ENCODE results near the gene C4orf33.

C4orf33 gene

GRCh38 chr4:129152350-129152749 is 56.4 kb downstream of the C4orf33 start:
- no peak for TF ChIP-seq CTCF (IDR thresholded peaks at IDR 0.05; ENCODE audit: insufficient read depth, low read depth, low read length, missing control alignments)
- no peak overlapping the region for H3K4me3 ChIP-seq (ENCODE audit: low read depth, low read length)
- DNase-seq (ENCODE audit: low read depth), result no peak

GRCh38 chr4:129153700-129154099 is 57.7 kb downstream of the C4orf33 start:
- H3K4me3 ChIP-seq (ENCODE audit: low read depth, low read length), result no peak overlapping the region
- TF ChIP-seq CTCF (IDR thresholded peaks at IDR 0.05; ENCODE audit: insufficient read depth, low read depth, low read length, missing control alignments), result no peak
- no peak for DNase-seq (ENCODE audit: low read depth)

- no peak overlapping the region for H3K4me3 ChIP-seq (ENCODE audit: low read depth, low read length)
- TF ChIP-seq CTCF (IDR thresholded peaks at IDR 0.05; ENCODE audit: insufficient read depth, low read depth, low read length, missing control alignments), result no peak
- DNase-seq (ENCODE audit: low read depth), result no peak
Measured at GRCh38 chr4:129162450-129162849, 66.5 kb downstream of the C4orf33 start.

GRCh38 chr4:129163427-129163826 is 67.5 kb downstream of the C4orf33 start:
- TF ChIP-seq CTCF (IDR thresholded peaks at IDR 0.05; ENCODE audit: insufficient read depth, low read depth, low read length, missing control alignments), result no peak
- DNase-seq (ENCODE audit: low read depth), result no peak
- H3K4me3 ChIP-seq (ENCODE audit: low read depth, low read length), result no peak overlapping the region

GRCh38 chr4:129164243-129164642 is 68.3 kb downstream of the C4orf33 start:
- no peak overlapping the region for H3K4me3 ChIP-seq (ENCODE audit: low read depth, low read length)
- no peak for DNase-seq (ENCODE audit: low read depth)
- no peak for TF ChIP-seq CTCF (IDR thresholded peaks at IDR 0.05; ENCODE audit: insufficient read depth, low read depth, low read length, missing control alignments)

Measured in GM12865 (cell line).